HG02973 (cell line): Measurements from ENCODE around the gene FOXR1.
A peak's percentile ranks its signal among the peaks of the same experiment; 100 is the strongest.

ENCODE experiments used
- ATAC-seq: cut with Tn5 transposase; IDR thresholded peaks from one replicate; pipeline ENCODE4 v1.9.1; 2021; ENCODE audit warnings: moderate library complexity; ENCODE audit not compliant: unreplicated experiment

FOXR1 gene

GRCh38 chr11:118971646-118972045 is at the start of gene FOXR1:
Gene FOXR1, plus strand, starts transcription at chr11:118971761. Its CDS starts 171 bp downstream, at chr11:118971932.
- ATAC-seq, result no peak

DNA sequence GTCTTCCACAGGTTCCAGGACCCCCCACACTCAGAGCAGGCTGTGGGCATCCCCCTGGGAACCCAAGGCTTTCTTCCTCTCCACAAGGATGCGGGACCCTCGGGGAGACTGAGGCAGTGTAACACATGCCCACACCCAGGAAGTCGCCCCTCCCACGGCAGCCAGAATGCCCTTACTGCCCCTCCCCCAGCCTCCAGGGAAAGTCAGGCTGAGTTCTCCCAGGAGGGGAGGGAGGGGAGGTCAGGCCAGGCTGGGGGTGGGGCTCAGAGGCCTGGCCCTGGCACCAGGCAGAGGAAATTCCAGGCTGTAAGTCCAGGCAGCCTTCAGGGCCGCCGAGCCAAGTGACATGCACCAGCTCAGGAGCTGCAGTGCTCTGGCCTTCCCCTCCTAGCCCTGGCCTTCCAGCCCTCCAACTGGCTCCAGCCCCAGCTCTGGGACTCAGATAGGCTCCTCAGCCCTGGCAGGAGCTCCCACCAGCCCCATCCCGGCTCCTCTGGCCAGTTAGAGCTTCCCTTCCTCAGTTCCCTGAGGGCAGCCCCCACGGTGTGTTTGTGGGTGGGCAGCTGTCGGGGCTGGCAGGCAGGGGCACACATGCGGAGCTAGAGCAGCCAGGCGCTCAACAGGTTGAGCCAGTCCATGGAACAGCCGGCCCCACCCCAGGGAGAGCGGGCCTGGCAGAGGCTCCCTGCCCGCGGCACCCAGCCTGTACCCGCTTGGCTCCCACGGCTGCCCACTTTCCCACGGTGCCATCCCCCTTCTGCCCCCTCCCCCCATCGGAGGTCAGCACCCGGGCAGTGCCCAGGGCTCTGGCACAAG is 49.4 kb upstream of the FOXR1 start:
- ATAC-seq, result no peak

- ATAC-seq, result no peak
These were observed 48.6 kb upstream of the FOXR1 start for GRCh38 chr11:118922745-118923627.

- no peak for ATAC-seq
These were observed 47.6 kb upstream of the FOXR1 start for GRCh38 chr11:118923721-118924587.

DNA sequence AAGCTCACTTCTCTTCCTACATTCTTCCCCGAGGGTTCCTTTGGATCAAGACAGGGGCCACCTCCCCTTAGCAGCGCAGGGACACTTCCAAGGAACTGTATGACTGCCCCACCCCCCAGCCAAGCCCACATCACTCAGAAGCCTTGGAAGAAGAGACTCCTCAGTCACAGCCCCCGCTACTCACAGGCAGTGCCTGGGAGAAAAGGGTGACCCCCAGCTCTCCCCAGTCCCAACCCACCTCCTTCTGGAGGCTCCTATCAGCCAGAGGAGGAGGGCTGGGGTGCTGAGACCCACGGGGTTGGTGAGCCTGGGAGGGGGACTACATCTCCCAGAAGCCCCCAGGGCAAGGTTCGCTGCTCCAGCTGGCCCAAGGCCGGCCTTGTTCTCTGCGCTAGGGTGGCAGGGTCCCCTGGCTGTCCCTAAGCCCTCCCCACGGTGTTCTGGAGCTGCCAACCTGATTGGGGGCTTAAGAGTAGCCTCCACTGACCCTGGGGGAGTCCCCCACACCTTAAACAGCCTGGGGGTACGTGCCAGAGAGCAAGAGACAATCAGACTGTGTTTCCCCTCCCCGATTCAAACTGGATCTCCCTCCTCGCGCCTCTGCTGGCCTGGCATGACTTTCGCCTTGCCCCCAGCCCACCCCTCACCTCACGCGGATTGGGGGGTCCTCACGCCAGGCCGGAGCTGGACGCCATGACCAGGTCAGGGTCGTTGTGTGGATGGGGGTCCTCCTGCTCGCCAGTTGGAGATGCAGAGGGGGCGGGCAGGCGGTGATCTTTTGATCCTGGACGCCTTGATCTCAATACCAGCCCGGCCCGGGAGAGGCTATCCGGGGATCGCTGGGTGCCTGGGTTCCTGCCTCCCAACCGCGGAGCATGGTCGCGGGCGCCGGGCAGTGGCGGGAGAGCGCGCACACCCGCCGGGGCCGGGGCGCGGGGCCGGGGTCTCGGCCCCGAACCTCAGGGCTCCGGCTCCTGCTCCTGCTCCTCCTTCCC is 46.7 kb upstream of the FOXR1 start:
- ATAC-seq, result no peak

- no peak for ATAC-seq
These were observed 43.9 kb upstream of the FOXR1 start for GRCh38 chr11:118927554-118928100.

GRCh38 chr11:118928101-118928869 is 43.3 kb upstream of the FOXR1 start:
- peak; percentile 37 for ATAC-seq

- ATAC-seq, result no peak
These were observed 42.6 kb upstream of the FOXR1 start for GRCh38 chr11:118928870-118929500.

DNA sequence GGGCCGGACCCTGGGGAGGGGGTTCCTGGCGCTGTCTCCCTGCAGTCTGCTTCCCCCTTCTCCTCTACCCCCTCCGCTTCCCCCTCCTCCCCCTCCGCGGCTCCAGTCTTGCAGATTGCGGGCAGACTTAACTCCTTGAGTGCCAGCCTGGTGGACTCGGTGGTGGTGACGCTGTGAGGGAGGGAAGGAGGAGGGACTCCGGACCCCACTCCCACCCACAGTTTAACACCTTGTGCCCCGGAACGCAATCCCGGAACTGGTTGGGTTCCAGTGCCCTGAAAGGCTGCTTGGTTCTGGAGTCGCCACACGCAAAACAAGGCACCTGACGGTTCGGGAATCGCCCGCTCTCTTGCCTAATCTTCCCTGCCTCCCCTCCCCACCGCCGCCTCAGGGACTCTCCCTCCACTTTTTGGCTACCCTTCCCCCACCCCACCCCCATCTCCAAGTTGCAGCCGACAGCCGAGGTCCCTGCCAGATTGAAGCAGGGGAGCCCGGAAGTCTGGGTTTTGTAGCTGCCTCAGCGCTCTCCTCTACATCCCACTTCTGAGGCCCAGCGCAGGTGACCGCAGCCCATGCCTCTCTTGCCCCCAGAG is 42.0 kb upstream of the FOXR1 start:
- no peak for ATAC-seq

- ATAC-seq, result no peak
These were observed 41.4 kb upstream of the FOXR1 start for GRCh38 chr11:118930094-118930712.

DNA sequence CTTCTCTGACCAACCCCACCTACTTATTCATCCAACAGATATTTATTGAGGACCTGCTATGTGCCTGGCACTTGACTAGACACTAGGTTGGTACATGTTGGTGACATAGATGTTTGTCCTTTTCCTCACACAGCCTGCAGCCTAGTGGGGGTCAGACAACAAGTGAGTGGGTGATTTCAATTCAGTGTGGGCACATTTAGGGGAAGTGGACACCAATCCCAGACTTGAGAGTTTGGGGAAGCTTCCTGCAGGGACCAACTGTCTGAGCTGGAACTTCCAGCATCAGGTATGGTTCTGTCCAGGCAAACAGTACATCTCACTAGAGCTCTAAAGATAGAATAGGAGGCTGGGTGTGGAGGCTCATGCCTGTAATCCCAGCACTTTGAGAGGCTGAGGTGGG is 40.0 kb upstream of the FOXR1 start:
- ATAC-seq, result no peak

DNA sequence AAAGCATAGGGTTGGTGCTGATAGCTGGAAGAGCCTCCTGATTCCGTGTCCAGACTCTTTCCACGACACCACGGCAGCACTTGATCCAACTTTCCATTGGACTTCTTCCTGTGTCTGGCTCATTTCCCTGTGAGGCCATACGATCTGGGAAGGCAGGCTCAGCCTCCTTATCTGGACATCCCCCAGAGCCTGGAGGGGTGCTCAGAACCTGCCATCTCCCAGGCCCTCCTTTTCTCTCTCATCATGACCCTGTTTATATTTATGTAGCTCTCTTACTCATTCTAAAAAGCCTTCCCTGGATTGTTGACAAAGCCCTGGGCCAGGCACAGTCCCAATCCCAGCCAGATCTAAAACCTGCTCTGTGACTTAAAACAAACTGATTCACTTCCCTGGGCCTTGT is 38.1 kb upstream of the FOXR1 start:
- ATAC-seq, result no peak

- ATAC-seq, result no peak
These were observed 36.2 kb upstream of the FOXR1 start for GRCh38 chr11:118935376-118935775.

DNA sequence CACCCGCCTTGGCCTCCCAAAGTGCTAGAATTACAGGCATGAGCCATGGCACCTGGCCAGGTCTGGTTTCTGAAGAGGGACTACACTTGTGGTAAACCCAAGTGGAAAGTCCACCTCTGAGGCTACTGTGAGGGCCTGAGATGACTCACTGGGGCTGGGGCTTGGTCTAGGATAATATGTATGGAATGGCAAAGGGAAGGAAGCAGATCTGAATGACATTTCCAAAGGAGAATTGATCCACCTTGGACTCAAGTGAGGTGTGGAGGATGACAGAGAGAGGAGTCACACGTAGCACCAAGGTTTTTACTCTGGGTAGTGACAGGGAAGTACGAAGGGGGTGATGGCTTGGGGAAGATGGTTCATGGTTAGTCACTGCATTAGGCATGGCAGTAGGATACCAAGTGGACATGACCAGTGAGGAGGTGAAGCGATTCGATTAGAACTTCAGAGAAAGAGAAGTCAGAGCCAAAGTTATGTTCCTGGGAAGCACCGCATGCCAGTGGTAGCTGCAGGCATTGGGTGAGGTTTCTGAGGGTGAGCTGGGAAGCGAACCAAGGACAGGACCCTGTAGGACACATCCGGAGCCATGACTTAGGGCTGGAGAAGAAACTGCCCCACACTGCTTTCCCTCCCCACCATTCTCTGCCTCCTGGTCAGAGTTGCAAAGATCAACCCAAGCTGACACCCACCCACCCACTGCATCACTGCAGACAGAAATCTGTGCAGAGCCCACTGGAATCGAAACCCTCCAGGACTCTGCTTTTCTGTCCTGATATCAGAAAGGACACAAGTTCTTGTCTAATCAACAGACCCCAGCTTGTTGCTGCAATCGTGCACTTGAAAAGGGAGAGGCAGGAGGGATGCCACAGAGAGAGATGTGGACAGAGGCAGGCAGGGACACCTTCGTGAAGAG is 32.8 kb upstream of the FOXR1 start:
- no peak for ATAC-seq

GRCh38 chr11:118939404-118939915 is 32.1 kb upstream of the FOXR1 start:
- ATAC-seq, result no peak

DNA sequence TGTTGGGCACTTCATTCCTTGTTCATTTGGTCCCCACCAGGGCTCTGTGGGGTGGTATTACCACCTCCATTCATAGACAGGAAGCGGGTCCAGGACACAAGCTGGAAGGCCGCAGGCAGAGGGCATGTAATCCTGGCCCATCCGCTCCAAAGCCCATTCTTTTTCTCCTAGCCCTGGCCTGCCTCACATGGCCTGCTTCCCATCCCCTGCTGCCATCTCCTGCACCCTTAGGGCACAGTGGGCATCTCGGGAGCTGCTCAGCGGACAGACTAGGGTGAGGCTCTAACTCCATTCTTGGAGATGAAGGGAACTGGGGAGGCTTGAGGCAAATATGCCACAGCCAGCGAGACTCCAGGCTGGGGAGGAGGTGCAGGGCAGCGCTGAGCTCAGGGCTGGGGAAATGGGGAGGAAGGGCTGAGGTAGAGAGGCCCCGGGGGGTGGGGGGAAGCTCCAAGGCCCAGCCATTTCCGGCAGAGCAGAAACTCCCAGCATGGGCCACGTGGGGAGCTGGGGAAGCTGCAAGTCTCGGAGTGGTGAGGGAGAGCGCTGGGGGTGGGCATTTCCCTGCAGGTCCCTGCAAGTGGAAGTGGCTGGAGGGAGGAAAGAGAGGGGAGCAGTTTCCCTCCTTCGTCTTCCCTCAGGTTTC is 31.5 kb upstream of the FOXR1 start:
- no peak for ATAC-seq
